ENCODE data around the gene FBXO9. TPM values are rescaled to one million over a fixed set of nuclear protein-coding genes. Genes with fewer than 3 reads are reported as not detected.

The FBXO9 gene
- total RNA-seq, 1 experiment from 2014 or later = 68.4 TPM

DNA sequence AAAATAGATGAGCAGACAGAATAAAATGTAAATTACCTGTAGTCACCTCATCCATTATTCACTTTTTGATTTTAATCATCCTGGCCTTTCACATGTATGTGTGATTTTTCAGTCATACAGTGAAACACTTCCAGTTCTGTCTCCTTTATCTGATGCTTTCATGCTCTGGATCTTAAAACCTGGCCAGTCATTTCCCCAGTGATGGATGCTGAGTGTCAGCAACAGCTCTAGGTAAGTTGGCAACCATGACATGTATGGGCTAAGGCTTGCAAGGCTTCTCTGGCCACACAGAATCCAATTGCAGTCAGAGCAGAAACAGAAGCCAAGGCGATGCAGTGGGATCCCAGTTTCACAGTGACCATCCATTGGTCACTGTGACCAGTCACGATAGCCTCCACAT is 35.8 kb downstream of the FBXO9 start:
- Histone ChIP-seq H2AK5ac (ENCODE audit: insufficient read length, low read length) (no peak overlapping the region), H2BK5ac (ENCODE audit: insufficient read length, low read length) (no peak overlapping the region), H3K4ac (ENCODE audit: low read depth, low read length) (no peak overlapping the region), H3T11ph (ENCODE audit: low read length) (no peak overlapping the region), H3K79me2 (ENCODE audit: insufficient read depth, low read length) (no peaks in the 10 kb centered on the region), H3K79me1 (ENCODE audit: insufficient read depth, low read depth, low read length, poor library complexity, severe bottlenecking) (no peaks in the 10 kb centered on the region), H3K23ac (ENCODE audit: insufficient read length, low read depth, low read length) (no peak overlapping the region), H2BK12ac (ENCODE audit: insufficient read length, low read depth, low read length) (no peak overlapping the region), H2BK20ac (ENCODE audit: low read depth, low read length, poor library complexity, severe bottlenecking) (no peak overlapping the region), H3K4me2 (ENCODE audit: insufficient read depth, insufficient read length, low read length) (no peak overlapping the region), H3K14ac (ENCODE audit: insufficient read depth, low read length) (no peak overlapping the region), H3K18ac (ENCODE audit: insufficient read length, low read depth, low read length) (no peak overlapping the region), H4K8ac (replicated peaks; ENCODE audit: insufficient read length, low read depth, low read length) (no peak overlapping the region), H3K27ac (ENCODE audit: insufficient read length, low read depth, low read length) (no peak overlapping the region), H2BK15ac (ENCODE audit: low read depth, low read length) (no peak overlapping the region), H3K56ac (ENCODE audit: insufficient read length, low read depth, low read length) (no peak overlapping the region), H3K23me2 (ENCODE audit: insufficient read length, low read depth, low read length, poor library complexity, severe bottlenecking) (no peaks in the 10 kb centered on the region), H3K4me1 (ENCODE audit: insufficient read depth, low read length) (no peaks in the 10 kb centered on the region), H3K27me3 (ENCODE audit: insufficient read depth, low read length) (no peaks in the 10 kb centered on the region), H3K9me3 (ENCODE audit: control insufficient read depth, low read depth, low read length) (no peaks in the 10 kb centered on the region), H2BK120ac (ENCODE audit: low read depth, low read length, poor library complexity, severe bottlenecking) (no peak overlapping the region), H4K5ac (ENCODE audit: insufficient read length, low read depth, low read length) (no peak overlapping the region), H4K20me1 (ENCODE audit: control insufficient read depth, insufficient read depth, insufficient read length) (no peaks in the 10 kb centered on the region), H3K9ac (ENCODE audit: extremely low read depth, insufficient read length, low read length) (no peak overlapping the region), H4K91ac (ENCODE audit: insufficient read length, low read depth, low read length) (no peak overlapping the region), H2AFZ (ENCODE audit: low read length) (no peak overlapping the region)
- Mint-ChIP-seq H3K4me3 (no peak overlapping the region), H3K36me3 (ENCODE audit: insufficient read depth in 1 of 3, low read depth in 3 of 3) (peaks cover 3 to 37% (median 29%) of the 10 kb centered on the region in 3 experiments; a peak in 5 of 7 replicates), H3K27ac (no peak overlapping the region), H3K4me1 (peaks cover 0 to 2% of the 10 kb centered on the region in 2 experiments; a peak in 1 of 4 replicates), H3K27me3 (ENCODE audit: low read depth) (no peaks in the 10 kb centered on the region), H3K9me3 (no peaks in the 10 kb centered on the region)
- no CpG with 5 or more reads among the region's 2 CpGs for WGBS (ENCODE audit: extremely low coverage, insufficient read length, low lambda C conversion rate)
- DNase-seq = no peak
- TF ChIP-seq, protein P1, sequence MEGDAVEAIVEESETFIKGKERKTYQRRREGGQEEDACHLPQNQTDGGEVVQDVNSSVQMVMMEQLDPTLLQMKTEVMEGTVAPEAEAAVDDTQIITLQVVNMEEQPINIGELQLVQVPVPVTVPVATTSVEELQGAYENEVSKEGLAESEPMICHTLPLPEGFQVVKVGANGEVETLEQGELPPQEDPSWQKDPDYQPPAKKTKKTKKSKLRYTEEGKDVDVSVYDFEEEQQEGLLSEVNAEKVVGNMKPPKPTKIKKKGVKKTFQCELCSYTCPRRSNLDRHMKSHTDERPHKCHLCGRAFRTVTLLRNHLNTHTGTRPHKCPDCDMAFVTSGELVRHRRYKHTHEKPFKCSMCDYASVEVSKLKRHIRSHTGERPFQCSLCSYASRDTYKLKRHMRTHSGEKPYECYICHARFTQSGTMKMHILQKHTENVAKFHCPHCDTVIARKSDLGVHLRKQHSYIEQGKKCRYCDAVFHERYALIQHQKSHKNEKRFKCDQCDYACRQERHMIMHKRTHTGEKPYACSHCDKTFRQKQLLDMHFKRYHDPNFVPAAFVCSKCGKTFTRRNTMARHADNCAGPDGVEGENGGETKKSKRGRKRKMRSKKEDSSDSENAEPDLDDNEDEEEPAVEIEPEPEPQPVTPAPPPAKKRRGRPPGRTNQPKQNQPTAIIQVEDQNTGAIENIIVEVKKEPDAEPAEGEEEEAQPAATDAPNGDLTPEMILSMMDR (conservative IDR thresholded peaks at IDR 0.05) = no peak
